H9 (cell line): ENCODE results near the gene CFAP100. TPM values are rescaled to one million over a fixed set of nuclear protein-coding genes. Genes with fewer than 3 reads are reported as not detected.

ENCODE experiments used
- DNase-seq: peaks from one replicate; pipeline ENCODE4 v3.0.0-alpha.2; 2017
- H2AFZ ChIP-seq: one replicate; pipeline ENCODE4 v1.6.1; 2013; ENCODE audit warnings: mild to moderate bottlenecking, low read length, control low read depth, moderate library complexity
- H2AK5ac ChIP-seq: 2 replicates; pipeline ENCODE4 v1.6.1; 2013; ENCODE audit warnings: low read length, control low read depth, mixed read lengths; ENCODE audit not compliant: insufficient read length
- H2BK120ac ChIP-seq: one replicate; pipeline ENCODE4 v1.6.1; 2013; ENCODE audit warnings: low read depth, mild to moderate bottlenecking, low read length, control low read depth, inconsistent platforms; ENCODE audit not compliant: poor library complexity, severe bottlenecking
- H2BK12ac ChIP-seq: 2 replicates; pipeline ENCODE4 v1.6.1; 2013; ENCODE audit warnings: low read length, control low read depth, mixed read lengths, low read depth; ENCODE audit not compliant: insufficient read length
- H2BK15ac ChIP-seq: 2 replicates; pipeline ENCODE4 v1.6.1; 2013; ENCODE audit warnings: low read depth, low read length, control low read depth
- H2BK20ac ChIP-seq: one replicate; pipeline ENCODE4 v1.6.1; 2013; ENCODE audit warnings: low read depth, mild to moderate bottlenecking, low read length, control low read depth, inconsistent platforms; ENCODE audit not compliant: poor library complexity, severe bottlenecking
- H2BK5ac ChIP-seq: 2 replicates; pipeline ENCODE4 v1.6.1; 2013; ENCODE audit warnings: low read length, control low read depth, mixed read lengths; ENCODE audit not compliant: insufficient read length
- H3K14ac ChIP-seq: 2 replicates; pipeline ENCODE4 v1.6.1; 2013; ENCODE audit warnings: low read length, control low read depth; ENCODE audit not compliant: insufficient read depth
- H3K18ac ChIP-seq: 2 replicates; pipeline ENCODE4 v1.6.1; 2013; ENCODE audit warnings: low read depth, mild to moderate bottlenecking, mixed read lengths, low read length, control low read depth; ENCODE audit not compliant: insufficient read length
- H3K23ac ChIP-seq: 2 replicates; pipeline ENCODE4 v1.6.1; 2013; ENCODE audit warnings: low read length, control low read depth, mixed read lengths, low read depth; ENCODE audit not compliant: insufficient read length
- H3K23me2 ChIP-seq: 2 replicates; pipeline ENCODE4 v1.6.1; 2013; ENCODE audit warnings: low read depth, mild to moderate bottlenecking, mixed read lengths, low read length, control low read depth; ENCODE audit not compliant: insufficient read length, poor library complexity, severe bottlenecking
- H3K27ac ChIP-seq: 2 replicates; pipeline ENCODE4 v1.5.1; 2013; ENCODE audit warnings: low read length, control low read depth, mixed read lengths, low read depth; ENCODE audit not compliant: insufficient read length
- H3K27me3 ChIP-seq: 2 replicates; pipeline ENCODE4 v1.6.1; 2013; ENCODE audit warnings: low read length, control low read depth, inconsistent platforms; ENCODE audit not compliant: insufficient read depth
- H3K4ac ChIP-seq: 2 replicates; pipeline ENCODE4 v1.6.1; 2013; ENCODE audit warnings: low read depth, mild to moderate bottlenecking, control low read depth, inconsistent platforms, low read length, moderate library complexity
- H3K4me1 ChIP-seq: 2 replicates; pipeline ENCODE4 v1.6.1; 2013; ENCODE audit warnings: low read length, control low read depth, inconsistent platforms; ENCODE audit not compliant: insufficient read depth
- H3K4me2 ChIP-seq: 2 replicates; pipeline ENCODE4 v1.6.1; 2013; ENCODE audit warnings: low read length, control low read depth, mixed read lengths; ENCODE audit not compliant: insufficient read length, insufficient read depth
- H3K56ac ChIP-seq: 2 replicates; pipeline ENCODE4 v1.6.1; 2013; ENCODE audit warnings: low read depth, mild to moderate bottlenecking, mixed read lengths, low read length, control low read depth; ENCODE audit not compliant: insufficient read length
- H3K79me1 ChIP-seq: 2 replicates; pipeline ENCODE4 v1.6.1; 2013; ENCODE audit warnings: low read depth, mild to moderate bottlenecking, moderate library complexity, low read length, control low read depth, inconsistent platforms; ENCODE audit not compliant: insufficient read depth, poor library complexity, severe bottlenecking
- H3K79me2 ChIP-seq: 2 replicates; pipeline ENCODE4 v1.6.1; 2013; ENCODE audit warnings: low read length, control low read depth, inconsistent platforms; ENCODE audit not compliant: insufficient read depth
- H3K9ac ChIP-seq: 2 replicates; pipeline ENCODE4 v1.6.1; 2013; ENCODE audit warnings: low read length, control low read depth, mixed read lengths; ENCODE audit not compliant: insufficient read length; ENCODE audit errors: extremely low read depth
- H3K9me3 ChIP-seq: one replicate; pipeline ENCODE4 v1.6.1; 2013; ENCODE audit warnings: low read depth, low read length, inconsistent platforms; ENCODE audit not compliant: control insufficient read depth
- H3T11ph ChIP-seq: one replicate; pipeline ENCODE4 v1.6.1; 2013; ENCODE audit warnings: mild to moderate bottlenecking, low read length, control low read depth, inconsistent platforms
- H4K20me1 ChIP-seq: one replicate; pipeline ENCODE4 v1.6.1; 2013; ENCODE audit not compliant: control insufficient read depth, insufficient read length, insufficient read depth
- H4K5ac ChIP-seq: 2 replicates; pipeline ENCODE4 v1.6.1; 2013; ENCODE audit warnings: low read depth, mild to moderate bottlenecking, mixed read lengths, low read length, control low read depth; ENCODE audit not compliant: insufficient read length
- H4K8ac ChIP-seq: replicated peaks from 2 replicates; pipeline ENCODE4 v1.6.1; 2013; ENCODE audit warnings: low read length, control low read depth, mixed read lengths, low read depth; ENCODE audit not compliant: insufficient read length
- H4K91ac ChIP-seq: 2 replicates; pipeline ENCODE4 v1.6.1; 2013; ENCODE audit warnings: low read depth, mild to moderate bottlenecking, moderate library complexity, mixed read lengths, low read length, control low read depth; ENCODE audit not compliant: insufficient read length
- H3K27ac Mint-ChIP-seq, 3 experiments: 2 replicates in 2 of 3; 3 replicates in 1 of 3; pipeline ENCODE4 v1.8.0; 2020 to 2021; ENCODE audit warnings: mixed read lengths in 3 of 3, mild to moderate bottlenecking in 1 of 3, moderate library complexity in 1 of 3
- H3K27me3 Mint-ChIP-seq: 2 replicates; pipeline ENCODE4 v1.8.0; 2021; ENCODE audit warnings: low read depth, mild to moderate bottlenecking, moderate library complexity, mixed read lengths
- H3K36me3 Mint-ChIP-seq, 3 experiments: 2 replicates in 2 of 3; 3 replicates in 1 of 3; pipeline ENCODE4 v1.8.0; 2020 to 2021; ENCODE audit warnings: low read depth in 3 of 3, mixed read lengths in 3 of 3; ENCODE audit not compliant: insufficient read depth in 1 of 3
- H3K4me1 Mint-ChIP-seq, 2 experiments: 2 replicates each; pipeline ENCODE4 v1.8.0; 2020; ENCODE audit warnings: mixed read lengths in 2 of 2
- H3K4me3 Mint-ChIP-seq, 2 experiments: 2 replicates in 1 of 2; 3 replicates in 1 of 2; pipeline ENCODE4 v1.8.0; 2020 to 2021; ENCODE audit warnings: mild to moderate bottlenecking in 2 of 2, mixed read lengths in 2 of 2, moderate library complexity in 1 of 2
- H3K9me3 Mint-ChIP-seq, 2 experiments: 2 replicates in 1 of 2; 3 replicates in 1 of 2; pipeline ENCODE4 v1.8.0; 2020; ENCODE audit warnings: mild to moderate bottlenecking in 2 of 2, mixed read lengths in 2 of 2, moderate library complexity in 1 of 2
- CTCF ChIP-seq: fragments of 200-600 bp; sonication (generic); conservative IDR thresholded peaks from 3 replicates; pipeline ENCODE4 v1.8.0; 2021; ENCODE audit warnings: antibody characterized with exemption, mild to moderate bottlenecking
- WGBS: extraction: QIAGEN DNeasy Blood & Tissue Kit; methylation state at CpG from one replicate; pipeline ENCODE4 v1.1.7; 2013; ENCODE audit warnings: missing lambda C conversion rate, low lambda C conversion rate, mixed read lengths; ENCODE audit not compliant: insufficient read length; ENCODE audit errors: extremely low coverage; 5-methylcytosine and 5-hydroxymethylcytosine counted together
- total RNA-seq: library from RNA; stranded (reverse); gene quantifications from 2 replicates; pipeline ENCODE4 v1.2.1, GENCODE V29; 2021

CFAP100 gene
- total RNA-seq, 1 experiment from 2014 or later: 0.44 TPM

GRCh38 chr3:126472277-126473006 is 77.7 kb downstream of the CFAP100 start:
- no peak overlapping the region for H3K4ac ChIP-seq
- TF ChIP-seq CTCF: no peak
- H3K79me2 ChIP-seq: peaks cover 9% of the 10 kb centered on the region; the same call in 1 of the 2 replicates
- H4K91ac ChIP-seq: no peak overlapping the region
- no peaks in the 10 kb centered on the region for H4K20me1 ChIP-seq
- H4K8ac ChIP-seq: no peak overlapping the region
- H3K9me3 ChIP-seq: no peaks in the 10 kb centered on the region
- WGBS: no CpG with 5 or more reads among the region's 8 CpGs
- no peak overlapping the region for H3T11ph ChIP-seq
- no peaks in the 10 kb centered on the region; a peak in 1 of 5 replicates for H3K9me3 Mint-ChIP-seq
- H3K27ac ChIP-seq: no peak overlapping the region
- H2BK20ac ChIP-seq: no peak overlapping the region
- H3K79me1 ChIP-seq: peaks cover 8% of the 10 kb centered on the region
- no peak overlapping the region for H3K23ac ChIP-seq
- H3K4me1 ChIP-seq: peaks cover 9% of the 10 kb centered on the region; the same call in 1 of the 2 replicates
- no peak overlapping the region for H2BK5ac ChIP-seq
- peaks cover 31 to 35% of the 10 kb centered on the region in 2 experiments for H3K4me1 Mint-ChIP-seq
- H2BK120ac ChIP-seq: no peak overlapping the region
- H3K56ac ChIP-seq: no peak overlapping the region
- no peak overlapping the region for H3K9ac ChIP-seq
- peak overlapping the region; percentile 88 to 91; a peak in 4 of 5 replicates for H3K4me3 Mint-ChIP-seq
- no peak overlapping the region for H2BK12ac ChIP-seq
- peak overlapping the region in 2 of 3 experiments; percentile 31 to 37; a peak in 3 of 7 replicates for H3K27ac Mint-ChIP-seq
- no peak overlapping the region for H3K14ac ChIP-seq
- H2AFZ ChIP-seq: no peak overlapping the region
- H3K27me3 Mint-ChIP-seq: no peaks in the 10 kb centered on the region
- H3K4me2 ChIP-seq: no peak overlapping the region
- H2AK5ac ChIP-seq: no peak overlapping the region
- no peak for DNase-seq
- no peaks in the 10 kb centered on the region for H3K27me3 ChIP-seq
- H3K18ac ChIP-seq: no peak overlapping the region
- H3K36me3 Mint-ChIP-seq: peaks cover 34 to 49% (median 48%) of the 10 kb centered on the region in 3 experiments
- H4K5ac ChIP-seq: no peak overlapping the region
- H2BK15ac ChIP-seq: no peak overlapping the region
- H3K23me2 ChIP-seq: peaks cover 13% of the 10 kb centered on the region
